ENCODE measurements around the gene DSTN.

The DSTN gene

GRCh38 chr20:17613328-17614175 is 43.7 kb downstream of the DSTN start:
- DNase-seq, result no peak

- no peak for DNase-seq
Observed at GRCh38 chr20:17614176-17614811, 44.4 kb downstream of the DSTN start.

- no peak for DNase-seq
Observed at GRCh38 chr20:17614812-17615644, 45.2 kb downstream of the DSTN start.

- DNase-seq, result no peak
Observed at GRCh38 chr20:17615645-17616479, 46.0 kb downstream of the DSTN start.

GRCh38 chr20:17616480-17617211 is 46.8 kb downstream of the DSTN start:
- no peak for DNase-seq

- DNase-seq, result no peak
Observed at GRCh38 chr20:17617212-17617867, 47.5 kb downstream of the DSTN start.

GRCh38 chr20:17617868-17618672 is 48.2 kb downstream of the DSTN start:
- no peak for DNase-seq

GRCh38 chr20:17618673-17619013 is 48.8 kb downstream of the DSTN start:
- DNase-seq, result no peak

GRCh38 chr20:17619351-17620093 is 49.6 kb downstream of the DSTN start:
- DNase-seq, result no peak

- DNase-seq, result no peak
Observed at GRCh38 chr20:17620371-17621228, 50.7 kb downstream of the DSTN start.

- DNase-seq, result no peak
Observed at GRCh38 chr20:17621229-17621968, 51.5 kb downstream of the DSTN start.

- no peak for DNase-seq
Observed at GRCh38 chr20:17622086-17622850, 52.4 kb downstream of the DSTN start.

- no peak for DNase-seq
Observed at GRCh38 chr20:17622851-17623508, 53.1 kb downstream of the DSTN start.

- no peak for DNase-seq
Observed at GRCh38 chr20:17624070-17624469, 54.2 kb downstream of the DSTN start.

GRCh38 chr20:17624551-17625245 is 54.8 kb downstream of the DSTN start:
- no peak for DNase-seq
